Kidney (tissue), 14 donors: ENCODE measurements around the gene RRAS2. TPM values are rescaled to one million over a fixed set of nuclear protein-coding genes. Genes with fewer than 3 reads are reported as not detected.

Experiments
- DNase-seq, 5 donors: peaks; one replicate each; pipeline ENCODE4 v3.0.0-alpha.2; 2013 to 2020
- FAIRE-seq: peaks from 2 replicates; lab custom pipeline; 2012; peaks lifted over from hg19 to GRCh38; lab: Jason Lieb, UNC
- H3K27ac ChIP-seq, 2 donors: one replicate each; pipeline ENCODE4 v1.7.0; 2013; ENCODE audit warnings: low read depth in 2 of 2, low read length in 2 of 2, inconsistent platforms in 1 of 2
- H3K27me3 ChIP-seq: one replicate; pipeline ENCODE4 v1.7.1; 2013; ENCODE audit warnings: low read length, inconsistent platforms; ENCODE audit not compliant: control insufficient read depth, insufficient read depth
- H3K36me3 ChIP-seq, 3 donors: one replicate each; pipeline versions ENCODE4 v1.7.0 to v1.7.1; 2013; ENCODE audit warnings: low read length in 3 of 3, control low read depth in 1 of 3, inconsistent platforms in 1 of 3; ENCODE audit not compliant: insufficient read depth in 3 of 3, control insufficient read depth in 2 of 3
- H3K4me1 ChIP-seq, 3 donors: one replicate each; pipeline versions ENCODE4 v1.7.0 to v1.7.1; 2013; ENCODE audit warnings: low read length in 3 of 3, inconsistent platforms in 1 of 3, low read depth in 1 of 3; ENCODE audit not compliant: control insufficient read depth in 2 of 3, insufficient read depth in 2 of 3
- H3K4me3 ChIP-seq, 3 donors: one replicate each; pipeline versions ENCODE4 v1.7.0 to v1.8.1; 2013; ENCODE audit warnings: low read length in 3 of 3, control low read depth in 1 of 3, inconsistent platforms in 1 of 3
- H3K9ac ChIP-seq, 3 donors: one replicate each; pipeline versions ENCODE4 v1.7.0 to v1.7.1; 2013; ENCODE audit warnings: low read length in 3 of 3, control low read depth in 1 of 3, inconsistent platforms in 1 of 3
- H3K9me3 ChIP-seq, 3 donors: one replicate each; pipeline versions ENCODE4 v1.7.0 to v1.7.1; 2013; ENCODE audit warnings: low read length in 3 of 3, control low read depth in 1 of 3, inconsistent platforms in 1 of 3; ENCODE audit not compliant: control insufficient read depth in 2 of 3, insufficient read depth in 1 of 3
- CTCF ChIP-seq: IDR thresholded peaks from 3 replicates; pipeline ENCODE4 v1.5.1; 2012; ENCODE audit warnings: mild to moderate bottlenecking, moderate library complexity, borderline replicate concordance; ENCODE audit not compliant: insufficient read depth; ENCODE audit errors: extremely low read depth
- intact Hi-C: fragments of 100-400 bp; cut with DNase I; formaldehyde crosslinking; loops from one replicate; pipeline ENCODE4 v1.11.1; 2022
- polyA plus RNA-seq: library from polyadenylated mRNA; stranded (reverse); fragments of 350-450 nt; fragmentation: Illumina TruSeq; extraction: RNeasy Lipid Tissue Mini Kit (QIAGEN cat#74804); gene quantifications from one replicate; pipeline ENCODE4 v1.2.3, GENCODE V29; 2014; ENCODE audit warnings: low read depth, low replicate concordance; ENCODE audit not compliant: insufficient read depth
- total RNA-seq: library from RNA; stranded (reverse); fragmentation: NEBNext Ultra II Directional; extraction: Animal tissue kit (Norgen Biotek cat#: 25700); gene quantifications from one replicate; pipeline ENCODE4 v1.2.1, GENCODE V29; 2021
- donor health status: control.
- donor health status: control.
- donor health status: control.
- donor health status: control.
- donor health status: control.
- donor health status: DM: yes; HTN: yes; CAD: no.
- donor health status: Normal renal cell carcinoma (clear cell type).

The RRAS2 gene
- total and polyA plus RNA-seq, 2 donors from 2014 or later, result 23.3 to 33.2 TPM

GRCh38 chr11:14240951-14241350 lies 118.0 kb downstream of the RRAS2 start:
- FAIRE-seq (no peak), DNase-seq (no peak)
- Histone ChIP-seq H3K9ac (no peak overlapping the region), H3K4me1 (no peaks in the 10 kb centered on the region), H3K9me3 (no peaks in the 10 kb centered on the region), H3K36me3 (no peaks in the 10 kb centered on the region), H3K27me3 (no peaks in the 10 kb centered on the region), H3K4me3 (no peak overlapping the region), H3K27ac (no peak overlapping the region)
- intact Hi-C loops, result no loop called here
- no peak for TF ChIP-seq CTCF

GRCh38 chr11:14240221-14240620 lies 118.8 kb downstream of the RRAS2 start:
- H3K36me3 ChIP-seq, result no peaks in the 10 kb centered on the region
- DNase-seq (no peak), FAIRE-seq (no peak)
- no peaks in the 10 kb centered on the region for H3K27me3 ChIP-seq
- TF ChIP-seq CTCF, result no peak
- no peak overlapping the region for H3K27ac ChIP-seq
- H3K4me1 ChIP-seq, result no peaks in the 10 kb centered on the region
- H3K9ac ChIP-seq, result no peak overlapping the region
- H3K9me3 ChIP-seq, result no peaks in the 10 kb centered on the region
- H3K4me3 ChIP-seq, result no peak overlapping the region
- intact Hi-C loops, result no loop called here

GRCh38 chr11:14237444-14237961 lies 121.5 kb downstream of the RRAS2 start:
- no peak overlapping the region for H3K27ac ChIP-seq
- no peaks in the 10 kb centered on the region for H3K36me3 ChIP-seq
- no peak overlapping the region for H3K4me3 ChIP-seq
- intact Hi-C loops, result no loop called here
- H3K27me3 ChIP-seq, result no peaks in the 10 kb centered on the region
- TF ChIP-seq CTCF, result no peak
- H3K9me3 ChIP-seq, result no peaks in the 10 kb centered on the region
- FAIRE-seq (no peak), DNase-seq (no peak)
- H3K9ac ChIP-seq, result no peak overlapping the region
- H3K4me1 ChIP-seq, result no peaks in the 10 kb centered on the region

GRCh38 chr11:14235701-14236100 lies 123.3 kb downstream of the RRAS2 start:
- DNase-seq (no peak), FAIRE-seq (no peak)
- H3K4me1 ChIP-seq, result no peaks in the 10 kb centered on the region
- no peaks in the 10 kb centered on the region for H3K27me3 ChIP-seq
- H3K36me3 ChIP-seq, result no peaks in the 10 kb centered on the region
- no peak overlapping the region for H3K4me3 ChIP-seq
- H3K9me3 ChIP-seq, result no peaks in the 10 kb centered on the region
- H3K9ac ChIP-seq, result no peak overlapping the region
- intact Hi-C loops, result no loop called here
- TF ChIP-seq CTCF, result no peak
- no peak overlapping the region for H3K27ac ChIP-seq
